ENCODE results near the gene MAPK8IP1.
A peak's percentile ranks its signal among the peaks of the same experiment; 100 is the strongest.

MAPK8IP1 gene

DNA sequence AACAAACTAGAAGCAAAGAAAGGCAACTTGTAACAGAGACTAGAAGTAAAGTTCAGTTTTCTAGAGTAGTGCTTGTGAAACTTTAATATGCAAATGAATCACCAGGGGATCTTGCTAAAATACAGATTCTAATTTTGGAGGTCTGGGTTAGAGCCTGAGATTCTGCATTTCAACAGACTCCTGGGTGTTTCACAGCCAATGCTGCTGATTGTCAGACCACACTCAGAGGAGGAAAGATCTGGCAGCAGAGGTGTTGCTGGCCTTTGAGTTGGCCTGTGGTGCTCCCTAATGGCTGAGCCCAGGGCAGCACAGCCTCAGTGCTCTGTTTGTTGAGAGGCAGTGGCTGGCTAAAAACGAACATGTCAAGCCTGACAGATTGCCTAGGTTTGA is 32.7 kb upstream of the MAPK8IP1 start:
- H3K4me3 ChIP-seq (ENCODE audit: control insufficient read depth, low read depth, low read length) = no peak overlapping the region
- TF ChIP-seq, protein P1, sequence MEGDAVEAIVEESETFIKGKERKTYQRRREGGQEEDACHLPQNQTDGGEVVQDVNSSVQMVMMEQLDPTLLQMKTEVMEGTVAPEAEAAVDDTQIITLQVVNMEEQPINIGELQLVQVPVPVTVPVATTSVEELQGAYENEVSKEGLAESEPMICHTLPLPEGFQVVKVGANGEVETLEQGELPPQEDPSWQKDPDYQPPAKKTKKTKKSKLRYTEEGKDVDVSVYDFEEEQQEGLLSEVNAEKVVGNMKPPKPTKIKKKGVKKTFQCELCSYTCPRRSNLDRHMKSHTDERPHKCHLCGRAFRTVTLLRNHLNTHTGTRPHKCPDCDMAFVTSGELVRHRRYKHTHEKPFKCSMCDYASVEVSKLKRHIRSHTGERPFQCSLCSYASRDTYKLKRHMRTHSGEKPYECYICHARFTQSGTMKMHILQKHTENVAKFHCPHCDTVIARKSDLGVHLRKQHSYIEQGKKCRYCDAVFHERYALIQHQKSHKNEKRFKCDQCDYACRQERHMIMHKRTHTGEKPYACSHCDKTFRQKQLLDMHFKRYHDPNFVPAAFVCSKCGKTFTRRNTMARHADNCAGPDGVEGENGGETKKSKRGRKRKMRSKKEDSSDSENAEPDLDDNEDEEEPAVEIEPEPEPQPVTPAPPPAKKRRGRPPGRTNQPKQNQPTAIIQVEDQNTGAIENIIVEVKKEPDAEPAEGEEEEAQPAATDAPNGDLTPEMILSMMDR (conservative IDR thresholded peaks at IDR 0.05; ENCODE audit: control insufficient read depth, insufficient read depth, low read depth, low read length) = no peak
- no peak for DNase-seq (ENCODE audit: low read depth)

DNA sequence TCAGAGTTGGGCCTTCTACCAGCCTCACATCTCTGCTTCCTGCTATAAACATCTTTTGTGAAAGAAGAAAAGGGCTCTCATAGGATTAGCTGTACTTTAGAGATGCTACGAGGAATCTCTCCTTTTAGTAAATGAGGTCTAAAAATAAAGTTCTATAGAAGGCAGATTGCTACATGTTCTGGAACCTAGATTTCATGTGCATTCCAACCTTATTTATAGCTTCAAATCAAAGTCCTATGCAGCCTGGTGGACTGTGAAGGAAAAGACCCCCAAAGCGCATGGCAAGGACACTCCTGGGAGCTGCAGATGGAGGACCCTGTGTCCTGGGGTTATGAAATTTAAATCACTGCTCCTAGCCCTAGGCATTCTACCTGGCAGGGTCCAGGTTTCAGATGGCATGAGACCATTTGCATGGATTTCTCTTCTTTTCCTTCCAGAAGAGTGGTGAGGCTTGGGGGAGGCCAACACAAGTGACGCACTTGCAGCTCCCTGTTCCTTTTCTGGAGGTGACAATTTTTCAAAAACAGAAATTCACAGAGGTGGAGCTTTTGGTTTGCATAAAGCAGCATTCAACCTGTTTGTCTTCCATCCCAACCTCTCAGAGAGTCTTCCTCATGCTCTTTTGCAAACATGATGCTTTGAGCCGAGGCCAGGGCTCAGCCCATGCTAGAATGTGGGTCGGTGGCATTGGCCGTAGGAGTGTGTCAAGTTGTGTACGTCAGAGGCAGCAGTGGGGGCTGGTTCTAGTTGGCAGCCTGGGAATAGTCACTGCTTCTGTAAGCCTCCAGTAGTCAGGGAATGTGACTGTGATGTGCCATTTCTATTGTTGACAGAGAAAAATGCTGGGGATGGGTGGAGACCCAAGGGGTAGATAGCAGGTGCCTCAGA is 31.9 kb upstream of the MAPK8IP1 start:
- H3K4me3 ChIP-seq (ENCODE audit: control insufficient read depth, low read depth, low read length) = no peak overlapping the region
- no peak for DNase-seq (ENCODE audit: low read depth)
- TF ChIP-seq, protein P1 (conservative IDR thresholded peaks at IDR 0.05; ENCODE audit: control insufficient read depth, insufficient read depth, low read depth, low read length) = no peak

DNA sequence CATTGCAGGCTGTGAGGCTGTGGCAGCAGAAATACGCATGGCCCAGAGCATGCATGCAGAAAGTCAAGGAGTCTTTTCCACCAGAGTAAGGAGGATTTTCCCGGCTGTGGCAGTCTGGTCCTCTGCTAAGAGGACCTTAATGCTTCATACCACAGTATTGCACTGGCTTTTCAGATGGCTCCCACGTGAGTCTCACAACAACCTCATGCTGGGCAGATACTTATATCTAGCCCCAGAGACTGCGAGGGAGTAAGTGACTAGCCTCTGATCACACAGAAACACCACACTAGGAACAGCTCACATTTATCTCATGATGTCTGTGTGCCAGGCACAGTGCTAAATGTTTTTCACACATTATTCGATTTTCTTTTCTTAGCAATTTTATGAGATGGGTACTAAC is 30.1 kb upstream of the MAPK8IP1 start:
- H3K4me3 ChIP-seq (ENCODE audit: control insufficient read depth, low read depth, low read length) = no peak overlapping the region
- TF ChIP-seq, protein P1 (conservative IDR thresholded peaks at IDR 0.05; ENCODE audit: control insufficient read depth, insufficient read depth, low read depth, low read length) = no peak
- no peak for DNase-seq (ENCODE audit: low read depth)

DNA sequence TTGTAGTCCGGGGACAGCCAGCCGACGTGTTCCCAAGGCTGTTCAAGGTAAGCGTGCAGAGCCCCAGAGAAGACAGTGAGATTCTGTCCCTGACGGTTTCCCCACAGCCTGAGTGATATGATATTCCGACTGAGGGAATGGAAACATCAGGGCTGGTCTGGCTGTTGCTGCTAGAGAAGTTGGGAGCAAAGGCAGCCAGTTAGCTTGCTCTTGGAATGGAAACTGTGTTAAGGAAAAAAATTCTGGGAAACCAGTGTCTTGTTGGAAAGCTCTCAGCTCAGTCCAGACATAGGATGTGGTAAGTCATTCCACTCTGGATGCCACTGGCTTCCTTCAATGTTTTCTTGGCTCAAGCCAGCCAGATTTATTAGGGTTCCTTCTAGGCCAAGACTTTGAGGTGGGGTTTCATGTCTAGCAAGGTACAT is 29.4 kb upstream of the MAPK8IP1 start:
- DNase-seq (ENCODE audit: low read depth) = peak; percentile 41
- TF ChIP-seq, protein P1 (conservative IDR thresholded peaks at IDR 0.05; ENCODE audit: control insufficient read depth, insufficient read depth, low read depth, low read length) = no peak

DNA sequence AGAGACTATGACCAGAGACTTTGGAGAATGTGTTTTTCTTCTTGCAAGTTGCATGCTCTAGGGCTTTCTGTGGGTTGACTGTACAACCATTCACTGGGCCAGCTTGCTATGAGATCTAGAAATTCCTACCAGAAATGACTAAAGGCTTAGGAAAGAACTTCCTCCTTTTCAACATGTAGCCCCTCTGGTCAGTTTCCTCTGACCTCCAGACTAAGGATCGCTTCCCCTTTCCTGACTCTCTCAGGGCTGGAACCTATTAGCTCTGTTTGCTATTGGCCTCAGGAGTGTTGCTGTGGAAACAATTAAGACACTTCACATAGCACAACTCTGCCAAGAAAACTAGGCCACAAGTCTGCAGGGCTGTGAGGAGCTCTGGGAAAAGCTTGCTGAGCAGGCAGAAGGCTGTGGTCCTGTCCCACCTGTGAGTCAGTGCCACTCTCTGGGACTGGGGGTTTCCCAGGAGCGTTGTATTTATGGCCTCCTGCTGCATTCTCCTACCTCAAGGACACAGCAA is 27.4 kb upstream of the MAPK8IP1 start:
- no peak overlapping the region for H3K4me3 ChIP-seq (ENCODE audit: control insufficient read depth, low read depth, low read length)

More for the DNA sequence above, 29.4 kb upstream of the MAPK8IP1 start:
- no peak overlapping the region for H3K4me3 ChIP-seq (ENCODE audit: control insufficient read depth, low read depth, low read length)

DNA sequence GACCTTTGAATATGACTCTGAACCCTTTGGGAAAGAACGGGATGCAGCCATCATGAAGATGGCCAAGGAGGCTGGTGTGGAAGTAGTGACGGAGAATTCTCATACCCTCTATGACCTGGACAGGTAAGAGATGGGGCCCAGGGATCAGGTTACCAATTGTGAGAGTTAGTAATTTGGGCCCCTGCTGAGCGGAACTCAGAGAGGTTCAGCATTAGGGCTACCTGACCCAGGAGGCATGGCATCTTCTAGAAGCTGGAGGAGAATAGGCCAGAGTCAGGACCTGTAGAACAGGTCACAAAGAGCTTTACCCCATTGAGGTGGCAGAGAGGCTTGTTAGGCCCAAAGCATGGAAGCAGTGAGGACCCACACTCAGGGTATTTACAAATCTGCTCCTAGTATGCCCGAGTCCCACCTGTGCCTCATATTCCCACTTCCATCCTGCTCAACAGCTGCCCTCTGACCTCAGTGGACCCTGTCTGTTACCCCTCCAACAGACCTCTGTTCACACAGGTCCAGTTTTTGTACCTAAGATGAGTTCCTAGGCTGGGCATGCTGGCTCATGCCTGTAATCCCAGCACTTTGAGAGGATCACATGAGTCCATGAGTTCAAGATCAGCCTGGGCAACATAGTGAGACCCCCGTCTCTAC is 26.6 kb upstream of the MAPK8IP1 start:
- TF ChIP-seq, protein P1 (conservative IDR thresholded peaks at IDR 0.05; ENCODE audit: control insufficient read depth, insufficient read depth, low read depth, low read length) = no peak
- no peak overlapping the region for H3K4me3 ChIP-seq (ENCODE audit: control insufficient read depth, low read depth, low read length)
- DNase-seq (ENCODE audit: low read depth) = no peak

More for the DNA sequence above, 27.4 kb upstream of the MAPK8IP1 start:
- peak; percentile 96 for DNase-seq (ENCODE audit: low read depth)
- TF ChIP-seq, protein P1 (conservative IDR thresholded peaks at IDR 0.05; ENCODE audit: control insufficient read depth, insufficient read depth, low read depth, low read length) = no peak

All from fibroblast of mammary gland (primary cell).